IPS-11a (cell line): Measurements from ENCODE around the gene ZNF316.

Experiments used
- H3K4me3 ChIP-seq: one replicate; pipeline ENCODE4 v1.5.1; 2013; ENCODE audit warnings: low read depth, low read length, control low read depth

ZNF316 gene

GRCh38 chr7:6680146-6680545 is 43.0 kb downstream of the ZNF316 start:
- H3K4me3 ChIP-seq: no peak overlapping the region

GRCh38 chr7:6691103-6691502 is 54.0 kb downstream of the ZNF316 start:
- H3K4me3 ChIP-seq: no peak overlapping the region

GRCh38 chr7:6691609-6692106 is 54.5 kb downstream of the ZNF316 start:
- H3K4me3 ChIP-seq: no peak overlapping the region

- no peak overlapping the region for H3K4me3 ChIP-seq
These were observed 63.7 kb downstream of the ZNF316 start for GRCh38 chr7:6700793-6701192.

- H3K4me3 ChIP-seq: no peak overlapping the region
These were observed 64.7 kb downstream of the ZNF316 start for GRCh38 chr7:6701860-6702259.
